GM19467 (cell line): ENCODE data around the gene PAAF1.

Source experiments
- ATAC-seq: cut with Tn5 transposase; IDR thresholded peaks from one replicate; pipeline ENCODE4 v1.9.1; 2021; ENCODE audit warnings: mild to moderate bottlenecking, moderate library complexity; ENCODE audit not compliant: unreplicated experiment

Gene PAAF1, protein sequence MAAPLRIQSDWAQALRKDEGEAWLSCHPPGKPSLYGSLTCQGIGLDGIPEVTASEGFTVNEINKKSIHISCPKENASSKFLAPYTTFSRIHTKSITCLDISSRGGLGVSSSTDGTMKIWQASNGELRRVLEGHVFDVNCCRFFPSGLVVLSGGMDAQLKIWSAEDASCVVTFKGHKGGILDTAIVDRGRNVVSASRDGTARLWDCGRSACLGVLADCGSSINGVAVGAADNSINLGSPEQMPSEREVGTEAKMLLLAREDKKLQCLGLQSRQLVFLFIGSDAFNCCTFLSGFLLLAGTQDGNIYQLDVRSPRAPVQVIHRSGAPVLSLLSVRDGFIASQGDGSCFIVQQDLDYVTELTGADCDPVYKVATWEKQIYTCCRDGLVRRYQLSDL

DNA sequence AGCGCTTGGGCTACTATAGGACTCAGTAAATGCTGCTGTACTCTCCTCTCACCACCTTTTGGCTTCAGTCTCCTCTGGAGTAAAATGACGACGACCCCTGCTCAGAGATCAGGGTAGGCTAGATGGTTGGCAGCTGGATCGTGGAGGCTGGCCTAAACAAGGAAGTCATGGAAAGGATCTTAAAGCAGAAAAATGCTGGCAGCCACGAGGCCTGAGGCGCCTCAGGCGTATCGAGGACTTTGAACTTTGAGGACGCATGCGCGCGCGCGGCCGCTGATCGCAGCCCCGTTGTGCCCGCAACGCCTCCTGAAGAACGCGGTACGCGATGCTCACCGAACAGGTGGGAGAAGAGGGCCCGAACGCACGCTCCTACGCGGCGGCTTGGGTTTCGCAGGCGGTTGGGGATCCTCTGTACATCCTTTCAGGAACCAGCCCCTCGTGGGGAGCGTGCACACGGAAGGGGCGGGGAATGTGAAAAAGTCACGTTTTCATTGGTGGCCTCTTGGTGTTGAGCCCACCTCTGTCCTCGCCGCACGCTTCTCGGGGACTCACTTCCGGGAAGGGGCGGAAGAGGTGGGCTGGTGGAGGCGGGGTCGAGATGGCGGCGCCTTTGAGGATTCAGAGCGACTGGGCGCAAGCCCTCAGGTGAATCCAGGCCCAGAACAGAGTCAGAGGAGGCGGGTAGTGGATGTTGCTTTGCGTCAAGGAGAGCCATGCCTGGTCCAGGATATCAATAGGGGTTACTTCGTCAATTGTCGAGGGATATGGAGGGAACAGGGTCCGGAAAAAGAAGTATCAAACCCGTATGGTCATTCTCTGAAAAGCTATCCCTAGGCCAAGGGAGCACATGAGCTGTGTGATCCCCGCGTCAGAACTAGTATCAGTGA lies at the start of gene PAAF1, which contains the start of gene COA4:
Gene PAAF1 (plus strand): TSS at position 576 of the 887 bp plus-strand sequence. CDS start 23 bp downstream, at position 599.
Gene COA4 (minus strand): TSS at position 423 of the 887 bp plus-strand sequence. CDS start 3,468 bp downstream, outside the sequence.
- peak; percentile 97 for ATAC-seq

DNA sequence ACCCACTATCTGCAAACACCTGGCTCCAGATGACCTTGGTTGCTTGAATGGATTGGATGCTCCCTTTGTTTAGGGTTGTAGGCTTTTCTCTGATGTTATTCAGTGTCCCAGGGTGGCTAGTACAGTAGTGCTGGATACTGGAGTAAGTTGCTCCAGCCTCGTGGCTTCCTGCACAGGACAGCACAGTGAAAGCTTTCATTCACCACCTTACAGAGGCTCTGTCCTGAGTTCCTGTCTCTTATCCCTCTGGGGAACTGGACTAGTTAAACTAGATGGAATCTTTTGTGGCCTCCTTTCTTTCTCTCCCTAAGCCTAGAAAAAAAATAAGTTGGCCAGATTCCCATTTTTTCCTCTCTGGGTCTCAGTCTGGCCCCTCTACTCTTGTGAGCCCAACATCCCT lies 46.5 kb upstream of the PAAF1 start:
- no peak for ATAC-seq

DNA sequence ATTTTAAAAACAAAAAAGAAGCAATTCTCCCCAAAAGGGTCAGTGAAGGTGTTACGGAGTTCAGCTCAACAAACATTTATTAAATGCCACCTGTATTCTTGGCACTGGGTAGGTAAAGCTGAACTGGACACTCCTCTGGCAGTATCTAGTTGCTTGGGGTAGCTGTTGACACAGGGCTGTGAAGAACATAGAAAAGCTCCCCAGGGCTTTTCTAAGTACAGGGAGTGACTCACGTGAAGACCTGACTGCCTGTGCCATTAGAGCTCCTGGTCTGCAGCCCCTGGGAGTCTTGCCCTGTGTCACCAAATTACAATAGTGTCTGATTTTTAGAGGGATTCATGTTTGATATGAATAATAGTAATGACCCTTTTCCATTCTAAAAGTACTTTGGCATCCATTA lies 43.7 kb upstream of the PAAF1 start:
- ATAC-seq: no peak

DNA sequence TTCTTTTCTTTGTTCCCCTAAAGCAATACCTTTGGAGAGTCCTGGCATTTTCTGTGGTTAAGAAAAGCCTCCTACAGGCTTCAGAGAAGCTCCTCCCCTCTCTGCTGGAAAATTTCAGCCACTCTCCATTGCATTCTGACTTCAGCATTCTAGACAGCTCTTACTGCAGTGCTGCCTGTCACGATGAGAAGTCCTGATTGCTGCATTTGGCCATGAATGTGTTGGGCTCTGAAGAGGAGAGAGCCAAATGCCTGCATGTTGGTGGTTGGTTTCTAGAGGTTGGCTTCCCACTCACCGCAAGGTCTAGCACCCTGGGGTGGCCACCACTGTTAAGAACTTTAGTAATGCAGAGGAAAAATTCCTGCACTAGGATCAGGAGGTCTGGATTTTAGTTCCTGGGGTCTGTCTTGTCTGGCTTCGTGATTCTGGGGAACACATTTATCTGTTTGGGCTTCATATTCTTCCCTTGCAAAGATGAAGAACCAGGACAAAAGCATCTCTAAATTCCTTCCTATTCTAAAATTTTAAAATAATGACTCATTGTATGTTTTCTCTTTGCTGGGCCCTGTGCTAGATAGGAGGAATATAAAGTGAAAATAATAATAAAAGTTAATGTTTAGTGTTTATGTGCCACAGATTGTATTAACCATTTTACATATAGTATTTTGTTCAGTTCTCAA lies 38.2 kb upstream of the PAAF1 start:
- ATAC-seq: no peak

DNA sequence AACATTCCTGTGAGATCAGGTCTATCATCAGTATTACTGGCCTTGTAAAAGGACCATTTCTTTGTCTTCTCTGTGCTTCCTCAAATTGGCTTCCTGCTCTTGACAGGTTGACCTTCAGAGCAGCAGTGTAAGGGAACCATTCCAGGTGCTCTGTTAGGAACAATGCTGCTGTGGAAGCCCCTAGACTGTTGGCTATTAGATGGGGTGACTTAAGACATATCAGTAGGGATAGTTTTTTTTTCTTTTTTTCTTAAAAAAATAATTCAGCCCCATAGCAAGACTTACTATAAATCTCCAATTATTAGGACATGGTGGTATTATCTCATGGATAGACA lies 37.7 kb upstream of the PAAF1 start:
- ATAC-seq: no peak

DNA sequence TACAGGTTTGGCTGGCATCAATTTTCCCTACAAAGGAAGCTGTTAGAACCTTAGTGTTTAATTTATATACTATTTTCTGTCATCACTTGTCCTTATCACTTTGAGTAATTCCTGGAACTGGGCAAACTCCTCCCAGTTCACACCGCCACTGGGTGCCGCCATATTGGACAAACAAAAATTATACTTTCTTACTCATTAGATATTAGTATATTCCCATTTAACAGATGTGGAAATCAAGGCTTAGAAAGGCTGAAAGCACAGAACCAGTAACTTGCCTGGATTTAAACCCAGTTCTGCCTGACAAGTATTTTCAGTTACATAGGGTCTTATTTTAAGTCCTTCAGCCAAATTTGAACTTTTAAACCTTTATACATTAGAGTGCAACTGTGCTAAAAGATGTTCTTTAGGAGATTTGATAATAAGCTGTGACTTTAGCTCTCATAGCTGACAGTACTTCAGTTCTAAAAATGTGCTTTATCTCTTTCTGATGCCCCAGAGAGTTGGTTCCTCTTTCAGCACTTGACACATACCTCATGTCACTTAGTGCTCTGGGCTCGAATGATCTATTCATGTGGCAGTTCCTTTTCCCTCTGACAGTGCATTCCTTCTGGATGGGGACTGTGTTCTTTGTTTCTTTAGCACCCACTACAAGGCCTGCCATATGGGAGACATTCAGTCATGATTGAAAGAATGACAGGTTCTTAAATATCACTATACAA lies 25.6 kb upstream of the PAAF1 start:
- no peak for ATAC-seq

DNA sequence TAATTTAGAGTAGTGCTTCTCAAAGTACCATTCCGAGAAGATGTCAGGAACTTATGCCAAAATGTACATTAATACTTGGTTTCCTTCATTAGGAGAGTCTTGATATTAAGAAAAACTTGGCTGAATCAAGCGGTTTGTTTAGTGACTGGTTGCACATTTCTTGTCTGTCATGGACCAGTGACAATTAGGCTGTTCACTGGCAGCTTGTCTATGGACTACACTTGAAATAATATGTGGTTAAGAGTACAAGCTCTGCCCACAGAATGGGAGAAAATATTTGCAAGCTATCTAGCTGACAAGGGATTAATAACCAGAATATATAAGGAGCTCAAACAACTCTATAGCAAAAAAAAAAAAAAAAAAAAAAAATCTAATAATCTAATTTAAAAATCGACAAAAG lies 24.8 kb upstream of the PAAF1 start:
- ATAC-seq: no peak

DNA sequence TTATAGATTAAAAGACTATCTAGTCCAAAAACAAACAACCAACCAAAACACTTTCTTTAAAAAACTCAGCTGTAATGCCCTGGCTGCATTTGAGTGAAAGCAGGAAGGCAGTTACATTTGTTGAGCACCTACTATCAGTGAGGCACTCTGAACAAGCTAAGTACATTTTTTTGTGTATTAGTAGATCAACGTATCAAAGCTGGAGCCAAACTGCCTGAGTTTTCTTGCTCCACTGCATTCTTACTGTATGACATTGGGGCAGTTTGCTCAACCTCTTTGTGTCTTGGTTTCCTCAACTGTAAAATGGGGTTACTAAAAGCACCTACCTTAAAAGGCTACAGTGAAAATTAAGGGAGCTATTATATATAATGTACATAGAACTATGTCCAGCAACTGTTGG lies 22.1 kb upstream of the PAAF1 start:
- ATAC-seq: no peak

DNA sequence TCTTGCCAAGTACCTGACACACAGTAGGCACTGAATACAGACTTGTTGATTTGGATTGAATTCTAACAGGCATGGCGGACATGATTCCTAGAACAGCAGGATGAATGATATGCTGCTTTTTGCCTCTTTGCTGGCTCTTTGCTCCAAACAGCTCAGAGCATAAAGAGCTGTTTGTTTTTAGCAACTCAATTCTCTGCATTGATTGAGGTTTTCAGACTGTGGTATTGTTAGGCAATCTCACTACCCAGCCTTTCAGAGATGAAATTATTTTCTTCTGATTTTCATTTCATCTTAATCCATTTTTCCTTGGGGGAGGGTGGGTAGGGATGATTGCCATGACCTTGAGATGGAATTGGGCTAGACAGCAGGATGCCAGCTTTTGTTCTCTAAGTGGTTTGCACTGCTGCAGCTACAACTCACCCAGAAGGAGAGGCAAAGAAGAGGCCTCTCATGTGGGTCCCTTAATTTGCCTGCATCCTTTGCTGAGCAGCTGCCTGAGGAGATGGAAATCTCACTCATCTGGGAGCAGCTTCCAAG lies 20.7 kb upstream of the PAAF1 start:
- ATAC-seq: no peak

DNA sequence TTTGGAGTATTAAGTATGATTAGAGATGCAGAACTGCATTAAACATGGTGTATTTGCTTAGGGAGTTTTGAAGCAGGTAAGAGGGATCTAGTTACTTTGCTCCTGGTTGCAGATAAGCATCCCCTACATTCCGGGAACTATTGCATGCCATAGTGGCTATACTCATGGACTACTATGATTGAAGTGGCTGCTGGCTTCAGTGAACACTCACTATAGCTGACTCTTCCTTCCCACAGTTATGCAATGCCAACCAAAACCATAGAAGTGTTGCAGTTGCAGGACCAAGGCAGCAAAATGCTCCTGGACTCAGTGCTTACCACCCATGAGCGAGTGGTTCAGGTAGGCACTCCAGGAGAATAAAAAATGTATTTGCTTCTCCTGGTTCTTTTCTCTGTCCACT lies 17.1 kb upstream of the PAAF1 start:
- no peak for ATAC-seq

DNA sequence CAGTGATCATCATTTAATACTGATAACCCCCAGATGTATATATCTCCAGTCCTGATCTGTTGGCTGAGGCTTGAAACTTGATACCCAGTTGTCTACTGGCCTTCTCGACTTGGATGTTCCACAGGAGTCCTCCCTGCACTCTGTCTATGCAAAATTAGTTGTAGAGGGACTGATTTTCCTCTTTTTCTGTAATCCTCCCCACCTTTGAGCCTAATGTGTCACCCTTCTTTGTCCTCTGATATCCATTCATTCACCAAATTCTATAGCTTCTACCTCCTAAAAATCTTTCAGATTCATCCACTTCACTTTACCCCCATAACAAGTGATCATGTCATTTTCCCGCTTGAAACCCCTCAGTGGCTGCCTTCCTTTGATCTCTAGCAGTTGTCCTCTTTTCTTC lies 16.6 kb upstream of the PAAF1 start:
- no peak for ATAC-seq

DNA sequence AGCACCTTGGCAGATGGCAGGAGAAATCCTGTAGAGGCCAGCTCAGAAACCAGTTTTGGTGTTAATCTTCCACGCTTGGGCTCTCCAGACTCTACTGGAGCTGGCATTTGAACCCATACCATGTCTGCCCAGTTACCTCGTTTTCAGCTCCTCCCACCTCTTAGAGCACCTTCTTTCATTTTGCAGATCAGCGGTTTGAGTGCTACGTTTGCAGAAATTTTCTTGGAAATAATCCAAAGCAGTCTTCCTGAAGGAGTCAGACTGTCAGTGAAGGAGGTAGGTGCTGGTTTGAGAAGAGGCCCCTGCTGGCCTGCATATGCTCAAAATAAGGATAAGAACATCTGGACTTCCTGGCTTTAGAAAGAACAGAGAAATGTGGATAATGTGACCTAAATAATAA lies 13.8 kb upstream of the PAAF1 start:
- no peak for ATAC-seq

DNA sequence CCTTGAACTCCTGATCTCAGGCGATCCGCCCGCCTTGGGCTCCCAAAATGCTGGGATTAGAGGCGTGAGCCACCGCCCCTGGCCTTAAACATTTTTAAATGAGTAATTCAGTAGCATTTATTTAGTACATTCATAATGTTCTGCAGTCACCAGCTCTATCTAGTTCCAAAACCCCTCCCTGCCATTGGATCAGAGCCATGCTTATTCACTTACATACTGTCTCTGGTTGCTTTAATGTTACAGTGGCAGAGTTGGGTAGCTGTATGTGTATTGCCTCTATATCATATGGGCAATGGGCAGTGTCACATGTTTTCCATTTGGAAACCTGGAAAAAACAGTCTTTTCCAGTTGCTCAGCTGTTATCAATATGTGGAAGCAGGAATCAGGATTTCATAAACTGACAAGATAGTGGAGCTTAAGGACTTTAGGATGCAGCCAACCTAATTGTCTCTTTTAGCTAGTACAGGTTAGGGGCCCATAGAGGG lies 10.7 kb upstream of the PAAF1 start:
- no peak for ATAC-seq

DNA sequence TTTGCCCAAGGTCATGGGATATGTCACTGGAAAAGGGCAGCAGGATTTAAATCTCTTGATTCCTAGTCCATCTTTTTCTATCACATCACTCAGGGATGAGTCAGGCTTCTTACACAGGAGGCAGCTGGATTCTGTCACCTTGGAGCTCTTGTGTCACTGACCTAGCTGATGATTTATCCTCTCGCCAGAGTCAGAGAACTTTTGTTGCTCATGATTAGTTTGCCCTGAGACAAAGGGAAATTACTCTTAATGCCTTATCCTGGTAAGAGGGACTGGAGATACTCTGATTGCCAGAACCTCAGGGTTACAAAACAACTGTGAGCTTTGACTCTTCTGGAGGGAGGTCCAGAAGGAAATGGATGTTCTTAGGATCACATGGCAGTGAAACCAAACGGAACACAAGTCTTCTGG lies 10.2 kb upstream of the PAAF1 start:
- no peak for ATAC-seq

DNA sequence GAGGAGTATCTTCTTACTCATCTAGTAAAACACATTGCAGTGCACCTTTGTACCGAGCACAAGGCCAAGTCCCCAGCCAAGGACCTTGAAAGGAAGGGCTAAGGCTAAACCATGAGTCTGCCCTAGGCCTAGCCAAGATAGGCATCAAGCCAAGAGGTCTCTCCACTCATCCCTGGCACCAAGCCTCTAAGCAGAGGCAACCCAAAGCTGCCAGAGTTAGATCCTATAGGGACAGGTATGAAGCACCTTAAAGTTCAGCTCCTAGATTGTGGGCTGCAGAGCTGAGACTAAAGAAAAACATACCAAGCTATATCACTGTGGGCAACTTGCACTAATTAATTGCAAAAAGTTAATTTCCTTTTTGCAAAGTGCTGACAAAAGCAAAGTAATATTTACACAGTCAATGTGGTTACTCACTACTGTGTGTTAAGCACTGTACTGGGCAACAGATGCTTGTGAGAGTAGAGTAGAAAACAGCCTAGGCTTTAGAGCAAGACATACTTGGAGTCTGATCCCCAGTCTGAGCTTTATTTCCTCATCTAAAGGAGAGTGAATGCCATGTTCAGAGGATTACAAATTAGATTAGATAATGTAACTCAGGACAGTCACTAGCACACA lies 7.4 kb upstream of the PAAF1 start:
- ATAC-seq: no peak

DNA sequence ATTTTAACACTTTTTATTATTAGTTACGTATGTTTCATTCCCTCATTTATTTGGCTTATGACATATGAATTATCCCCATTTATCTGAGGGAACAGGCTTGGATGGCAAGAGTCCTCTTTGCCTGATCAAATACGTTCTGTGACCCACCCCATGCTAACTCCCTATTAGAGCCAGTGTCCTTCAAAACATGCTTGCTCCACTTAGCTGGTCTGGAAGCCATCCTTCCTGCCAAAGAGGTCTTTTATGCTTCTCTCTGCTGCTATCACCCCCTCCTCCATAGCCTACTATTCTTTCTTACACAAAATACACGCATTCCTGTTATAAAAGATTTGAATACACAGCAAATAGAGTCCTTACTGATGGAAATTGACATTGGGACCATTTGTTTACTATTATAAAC lies 6.5 kb upstream of the PAAF1 start:
- no peak for ATAC-seq

DNA sequence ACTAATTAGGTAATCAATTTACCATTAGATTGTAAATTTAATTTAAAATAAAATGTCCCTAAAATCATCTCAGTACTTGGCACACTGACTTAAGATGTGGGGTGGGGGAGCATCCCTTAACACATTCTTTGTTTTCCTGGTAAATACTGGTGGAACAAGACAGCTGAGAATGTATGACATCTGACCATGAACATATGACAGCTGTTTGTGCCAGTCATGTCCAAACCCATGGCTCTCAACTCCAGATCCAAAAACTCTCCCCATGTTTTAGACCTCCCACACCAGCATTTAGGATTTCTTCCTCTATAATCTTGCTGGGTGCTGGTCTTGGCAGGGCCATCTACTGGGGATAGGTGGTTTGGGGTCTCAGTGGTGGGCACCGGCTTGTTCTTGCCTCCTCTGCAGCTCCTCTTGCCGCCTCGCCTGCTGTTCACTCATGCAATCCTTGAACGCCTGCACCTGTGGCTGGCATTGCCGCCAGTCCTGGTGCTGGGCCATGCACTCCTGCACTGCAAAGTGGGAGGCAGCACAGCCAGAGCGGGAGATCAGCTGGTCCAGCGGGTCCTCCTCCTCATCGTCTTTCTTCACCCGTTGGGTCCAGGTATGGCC lies 3.9 kb upstream of the PAAF1 start:
- no peak for ATAC-seq

DNA sequence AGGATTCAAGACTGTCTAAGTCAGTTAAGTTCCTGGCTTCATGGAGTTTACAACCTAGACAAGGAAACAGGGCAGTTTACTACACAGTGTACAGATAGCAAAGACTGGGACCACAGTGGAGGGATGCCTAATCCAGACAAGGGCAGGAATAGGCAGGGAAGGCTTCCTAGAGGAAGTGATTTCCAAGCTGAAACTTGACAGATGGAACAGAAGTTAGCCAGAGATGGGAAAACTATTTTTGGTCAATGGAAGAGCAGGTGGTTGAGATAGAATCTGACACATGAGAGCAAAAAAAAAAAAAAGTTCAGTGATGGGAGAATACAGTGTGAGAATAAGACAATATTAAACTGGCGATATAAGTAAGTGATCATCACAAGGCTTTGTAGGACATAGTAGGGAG lies 1.4 kb upstream of the PAAF1 start:
- no peak for ATAC-seq

DNA sequence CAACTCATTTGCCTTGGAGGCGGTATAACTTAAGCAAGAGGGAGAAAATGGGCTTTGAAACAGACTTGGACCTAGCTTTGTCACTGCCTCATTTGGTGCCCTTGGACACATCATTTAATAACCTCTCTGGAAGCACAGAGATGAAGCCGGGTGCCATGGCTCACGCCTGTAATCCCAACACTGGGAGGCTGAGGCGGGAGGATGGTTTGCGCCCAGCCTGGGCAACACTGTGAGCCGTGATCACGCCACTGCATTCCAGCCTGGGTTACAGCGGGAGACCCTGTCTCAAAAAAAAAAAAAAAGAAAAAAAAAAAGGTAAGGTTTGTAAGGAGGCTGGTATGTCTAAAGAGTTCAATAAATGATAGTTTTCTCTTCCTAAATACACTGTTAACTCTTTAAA lies 959 bp upstream of the PAAF1 start:
- no peak for ATAC-seq

DNA sequence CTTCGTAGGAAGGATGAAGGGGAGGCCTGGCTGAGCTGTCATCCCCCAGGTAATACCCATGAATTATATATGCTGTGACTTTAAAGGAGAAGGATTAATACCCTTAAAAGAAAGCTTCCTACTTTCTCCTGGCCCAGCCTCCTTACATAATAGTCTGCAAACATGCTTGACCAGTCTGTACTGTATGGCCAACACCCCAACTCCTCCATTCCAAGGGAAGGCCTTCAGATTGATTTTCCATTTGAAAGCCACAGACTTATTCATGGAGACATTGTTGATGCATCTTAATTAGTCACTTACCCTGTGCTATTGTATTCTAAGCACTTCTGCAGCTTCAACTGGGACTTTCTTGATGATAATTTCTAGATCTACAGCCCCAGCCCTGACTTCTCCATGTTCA lies 2.0 kb downstream of the PAAF1 start:
- no peak for ATAC-seq
